DOHH2 (cell line): ENCODE results near the gene KIDINS220.

Source experiments
- CTCF ChIP-seq: fragments of 200-600 bp; sonication (generic); IDR thresholded peaks from one replicate; pipeline ENCODE4 v1.5.1; 2014; ENCODE audit warnings: antibody characterized with exemption, mild to moderate bottlenecking, low read depth, low read length; ENCODE audit not compliant: poor library complexity, severe bottlenecking
- EZH2phosphoT487 ChIP-seq: fragments of 200-600 bp; sonication (generic); IDR thresholded peaks from 2 replicates; pipeline ENCODE4 v1.6.1; 2017; ENCODE audit warnings: borderline replicate concordance, mild to moderate bottlenecking, antibody characterized with exemption, low read length, moderate library complexity, mixed read lengths

DNA sequence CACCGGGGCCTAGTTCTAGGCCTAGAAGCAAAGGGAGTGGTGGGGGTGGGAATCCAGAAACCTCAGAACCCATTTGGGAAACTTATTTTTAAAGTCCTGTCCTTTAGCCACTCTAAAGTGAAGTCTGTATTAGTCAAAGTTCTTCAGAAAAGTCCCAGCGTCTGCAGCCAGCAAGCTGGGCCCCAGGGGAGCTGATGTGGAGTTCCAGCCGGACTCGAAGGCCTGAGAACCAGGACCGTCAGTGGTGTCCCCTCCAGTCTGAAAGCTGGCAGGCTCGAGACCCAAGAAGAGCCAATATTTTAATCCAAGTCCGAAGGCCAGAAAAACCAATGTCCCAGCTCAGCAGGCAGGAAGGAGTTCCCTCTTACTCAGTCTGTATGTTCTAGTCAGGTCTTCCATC, 123.1 kb downstream of the KIDINS220 start:
- no peak for TF ChIP-seq CTCF
- TF ChIP-seq EZH2phosphoT487: no peak
